HepG2 (cell line): ENCODE data around the gene TUT1. TPM values are rescaled to one million over a fixed set of nuclear protein-coding genes. Genes with fewer than 3 reads are reported as not detected.
A peak's percentile ranks its signal among the peaks of the same experiment; 100 is the strongest.

ENCODE experiments used
- ATF7-NPFF ChIP-seq: sonication (generic); formaldehyde crosslinking; IDR thresholded peaks from 2 replicates; pipeline ENCODE4 v1.8.1; 2023; ENCODE audit warnings: mild to moderate bottlenecking, low read depth, missing genetic modification reagents, moderate library complexity
- CENPBD1 ChIP-seq: sonication (generic); formaldehyde crosslinking; IDR thresholded peaks from 2 replicates; pipeline ENCODE4 v1.8.0; 2022; ENCODE audit warnings: missing genetic modification reagents, low read depth, mild to moderate bottlenecking, borderline replicate concordance
- GABPA ChIP-seq, 2 experiments: IDR thresholded peaks; 2 replicates each; pipeline ENCODE4 v1.6.1; 2011 to 2016; ENCODE audit warnings: low read depth in 2 of 2, low read length in 1 of 2, missing biosample characterization in 1 of 2, missing genetic modification characterization in 1 of 2
- HMGA1 ChIP-seq: sonication (generic); formaldehyde crosslinking; conservative IDR thresholded peaks from 2 replicates; pipeline ENCODE4 v1.4.0; 2020; ENCODE audit warnings: missing genetic modification reagents
- KDM1A ChIP-seq: IDR thresholded peaks from 2 replicates; pipeline ENCODE4 v1.6.1; 2016; ENCODE audit warnings: missing compliant biosample characterization
- KDM3A ChIP-seq: IDR thresholded peaks from 2 replicates; pipeline ENCODE4 v1.6.1; 2018; ENCODE audit warnings: low read depth, missing compliant biosample characterization
- LBX2 ChIP-seq: sonication (generic); formaldehyde crosslinking; IDR thresholded peaks from 2 replicates; pipeline ENCODE4 v1.5.0; 2020; ENCODE audit warnings: missing genetic modification reagents, mild to moderate bottlenecking, borderline replicate concordance
- MAFF ChIP-seq: IDR thresholded peaks from 2 replicates; pipeline ENCODE4 v1.6.1; 2011; ENCODE audit warnings: low read depth, low read length, improper control_type of control experiment
- MAZ ChIP-seq, 2 experiments: sonication (generic) in 1 of 2; formaldehyde crosslinking in 1 of 2; IDR thresholded peaks; 2 replicates each; pipeline versions ENCODE4 v1.5.0 to v1.6.1; 2012 to 2020; ENCODE audit warnings: low read depth in 2 of 2, mild to moderate bottlenecking in 2 of 2, borderline replicate concordance in 1 of 2, improper control_type of control experiment in 1 of 2, low read length in 1 of 2, missing genetic modification reagents in 1 of 2, moderate library complexity in 1 of 2
- NR3C1 ChIP-seq: sonication (generic); formaldehyde crosslinking; IDR thresholded peaks from 2 replicates; pipeline ENCODE4 v1.4.0; 2020; ENCODE audit warnings: missing genetic modification reagents
- NRL ChIP-seq: sonication (generic); formaldehyde crosslinking; IDR thresholded peaks from 2 replicates; pipeline ENCODE4 v1.5.0; 2020; ENCODE audit warnings: missing genetic modification reagents, mild to moderate bottlenecking, moderate library complexity, borderline replicate concordance
- PRDM10 ChIP-seq: sonication (generic); formaldehyde crosslinking; IDR thresholded peaks from 2 replicates; pipeline ENCODE4 v1.4.0; 2020; ENCODE audit warnings: low read depth, missing genetic modification reagents
- REPIN1 ChIP-seq: sonication (generic); formaldehyde crosslinking; IDR thresholded peaks from 2 replicates; pipeline ENCODE4 v1.8.0; 2022; ENCODE audit warnings: missing genetic modification reagents, low read depth, mild to moderate bottlenecking, borderline replicate concordance
- RXRA ChIP-seq: sonication (generic); formaldehyde crosslinking; IDR thresholded peaks from 2 replicates; pipeline ENCODE4 v1.5.1; 2020; ENCODE audit warnings: missing genetic modification reagents
- SP1 ChIP-seq, 2 experiments: fragments of 450-650 bp in 1 of 2; sonication (generic) in 1 of 2; formaldehyde crosslinking in 1 of 2; IDR thresholded peaks; 2 replicates each; pipeline versions ENCODE4 v1.4.0 to v1.6.1; 2016 to 2020; ENCODE audit warnings: missing genetic modification reagents in 1 of 2
- TBX3 ChIP-seq: fragments of 450-650 bp; IDR thresholded peaks from 2 replicates; pipeline ENCODE4 v1.6.1; 2017; ENCODE audit warnings: antibody characterized with exemption, mild to moderate bottlenecking, inconsistent platforms, borderline replicate concordance
- TEF ChIP-seq: sonication (generic); formaldehyde crosslinking; IDR thresholded peaks from 2 replicates; pipeline ENCODE4 v1.5.0; 2020; ENCODE audit warnings: missing genetic modification reagents
- THAP11 ChIP-seq: IDR thresholded peaks from 2 replicates; pipeline ENCODE4 v1.6.1; 2016; ENCODE audit warnings: missing biosample characterization, missing genetic modification reagents
- ZNF10 ChIP-seq: sonication (generic); formaldehyde crosslinking; IDR thresholded peaks from 2 replicates; pipeline ENCODE4 v1.4.0; 2020; ENCODE audit warnings: mild to moderate bottlenecking, low read depth, missing genetic modification reagents, borderline replicate concordance
- ZNF331 ChIP-seq: sonication (generic); formaldehyde crosslinking; IDR thresholded peaks from 2 replicates; pipeline ENCODE4 v1.4.0; 2020; ENCODE audit warnings: missing genetic modification reagents
- ZNF468 ChIP-seq: sonication (generic); formaldehyde crosslinking; IDR thresholded peaks from 2 replicates; pipeline ENCODE4 v1.8.0; 2022; ENCODE audit warnings: mild to moderate bottlenecking, moderate library complexity, missing genetic modification reagents
- ZNF546 ChIP-seq: sonication (generic); formaldehyde crosslinking; conservative IDR thresholded peaks from 2 replicates; pipeline ENCODE4 v1.8.1; 2023; ENCODE audit warnings: mild to moderate bottlenecking, missing genetic modification reagents
- ZNF724P ChIP-seq: sonication (generic); formaldehyde crosslinking; IDR thresholded peaks from 2 replicates; pipeline ENCODE4 v1.8.0; 2022; ENCODE audit warnings: missing genetic modification reagents, borderline replicate concordance
- ZNF792 ChIP-seq: IDR thresholded peaks from 2 replicates; pipeline ENCODE4 v1.6.1; 2016
- polyA plus RNA-seq, 8 experiments: library from polyadenylated mRNA; depleted of rRNA in 3 of 8; stranded (reverse) in 7 of 8; unstranded in 1 of 8; fragments of >200 nt; fragmentation: Illumina TruSeq in 4 of 8; extraction: Trizol in 4 of 8; gene quantifications; 2 replicates each; pipeline versions ENCODE4 v1.2.1 to v1.2.3, GENCODE V29; 2011 to 2016; ENCODE audit warnings: low read depth in 4 of 8, missing spikeins in 1 of 8, mixed read lengths in 1 of 8; ENCODE audit not compliant: insufficient read depth in 1 of 8
- total RNA-seq, 5 experiments: library from RNA; depleted of rRNA; stranded (reverse); fragments of >200 nt; fragmentation: Illumina TruSeq; extraction: Trizol; gene quantifications; 2 replicates each; pipeline ENCODE4 v1.2.3, GENCODE V29; 2016; ENCODE audit warnings: low read depth in 1 of 5

Gene TUT1
- total and polyA plus RNA-seq, 2 of the 13 experiments (the other 11 are each of a cell fraction or from before 2014, with no cell fraction given): 9.7 to 14.3 TPM

- TF ChIP-seq MAFF (no peak), REPIN1 (0 out of 2 replicates have a peak, but pooled peaks have one; percentile 58), NR3C1 (CRISPR knock-in tag) (no peak), ATF7-NPFF (0 out of 2 replicates have a peak, but pooled peaks have one; percentile 41), MAZ (IDR thresholded peaks at IDR 0.05; ENCODE audit: borderline replicate concordance, low read depth, low read length) (no peak), MAZ (CRISPR knock-in tag; IDR thresholded peaks at IDR 0.05; ENCODE audit: low read depth) (peak; percentile 56; the same call in 1 of the 2 replicates), TEF (CRISPR knock-in tag) (no peak), CENPBD1 (CRISPR knock-in tag) (no peak), KDM3A (peak; percentile 85; the same call in 1 of the 2 replicates), GABPA (IDR thresholded peaks at IDR 0.05; ENCODE audit: low read depth, low read length) (no peak), GABPA (CRISPR knock-in tag; IDR thresholded peaks at IDR 0.05; ENCODE audit: low read depth) (no peak), KDM1A (no peak), PRDM10 (CRISPR knock-in tag) (no peak), TBX3 (no peak), ZNF331 (peak; percentile 59; the same call in 1 of the 2 replicates), ZNF792 (CRISPR knock-in tag) (0 out of 2 replicates have a peak, but pooled peaks have one; percentile 19), ZNF546 (CRISPR knock-in tag) (no peak), SP1 (IDR thresholded peaks at IDR 0.05) (no peak), SP1 (CRISPR knock-in tag; IDR thresholded peaks at IDR 0.05) (no peak), NRL (CRISPR knock-in tag) (no peak), LBX2 (CRISPR knock-in tag) (no peak), ZNF468 (CRISPR knock-in tag) (no peak), ZNF724P (CRISPR knock-in tag) (no peak), HMGA1 (CRISPR knock-in tag) (no peak), RXRA (CRISPR knock-in tag) (peak; percentile 54), ZNF10 (CRISPR knock-in tag) (no peak), THAP11 (CRISPR knock-in tag) (0 out of 2 replicates have a peak, but pooled peaks have one; percentile 34)
Measured at GRCh38 chr11:62542750-62543567, 48.4 kb downstream of the TUT1 start (continued).
